HL-60 (cell line): ENCODE results near the gene CCDC59.

Experiments used
- CTCF ChIP-seq: IDR thresholded peaks from one replicate; pipeline ENCODE4 v1.5.1; 2011; ENCODE audit warnings: low read length, control low read depth, inconsistent platforms; ENCODE audit not compliant: insufficient read depth
- GABPA ChIP-seq: IDR thresholded peaks from 2 replicates; pipeline ENCODE4 v1.6.1; 2012; ENCODE audit warnings: low read depth
- POLR2AphosphoS5 ChIP-seq: IDR thresholded peaks from 2 replicates; pipeline ENCODE4 v1.6.1; 2012; ENCODE audit warnings: low read depth

GRCh38 chr12:82319276-82319675 is 38.9 kb downstream of the CCDC59 start:
- TF ChIP-seq GABPA (no peak), CTCF (no peak), POLR2AphosphoS5 (no peak)
